Esophagus (tissue), 2 donors: ENCODE data around the gene FOXN3. TPM values are rescaled to one million over a fixed set of nuclear protein-coding genes. Genes with fewer than 3 reads are reported as not detected.

Source experiments
- H3K27ac ChIP-seq, 2 donors: one replicate each; pipeline ENCODE4 v1.5.1; 2013; ENCODE audit warnings: low read depth in 2 of 2, mild to moderate bottlenecking in 2 of 2, inconsistent platforms in 1 of 2, low read length in 1 of 2, moderate library complexity in 1 of 2
- H3K27me3 ChIP-seq, 2 donors: one replicate each; pipeline ENCODE4 v1.6.1; 2013; ENCODE audit warnings: low read length in 2 of 2, control low read depth in 1 of 2, mild to moderate bottlenecking in 1 of 2; ENCODE audit not compliant: insufficient read depth in 2 of 2, control insufficient read depth in 1 of 2
- H3K36me3 ChIP-seq, 2 donors: one replicate each; pipeline ENCODE4 v1.6.1; 2013; ENCODE audit warnings: low read length in 1 of 2; ENCODE audit not compliant: control insufficient read depth in 2 of 2, insufficient read depth in 2 of 2
- H3K4me1 ChIP-seq, 2 donors: one replicate each; pipeline ENCODE4 v1.6.1; 2013; ENCODE audit warnings: low read length in 1 of 2; ENCODE audit not compliant: control insufficient read depth in 2 of 2, insufficient read depth in 2 of 2
- H3K4me3 ChIP-seq, 2 donors: one replicate each; pipeline ENCODE4 v1.5.1; 2013; ENCODE audit warnings: low read length in 2 of 2, mild to moderate bottlenecking in 2 of 2, low read depth in 1 of 2, moderate library complexity in 1 of 2
- H3K9me3 ChIP-seq, 2 donors: one replicate each; pipeline ENCODE4 v1.6.1; 2013; ENCODE audit warnings: mild to moderate bottlenecking in 2 of 2, low read depth in 1 of 2, low read length in 1 of 2, moderate library complexity in 1 of 2; ENCODE audit not compliant: control insufficient read depth in 2 of 2, insufficient read depth in 1 of 2
- WGBS, 2 donors: extraction: QIAGEN DNeasy Blood & Tissue Kit; methylation state at CpG; one replicate each; pipeline ENCODE4 v1.1.7; 2013; 5-methylcytosine and 5-hydroxymethylcytosine counted together
- polyA plus RNA-seq, 2 donors: library from polyadenylated mRNA; stranded (reverse); fragments of 200-250 nt; gene quantifications; one replicate each; pipeline ENCODE4 v1.2.3, GENCODE V29; 2013
- donor health status: healthy with polysubstance abuse.
- donor health status: Bipolar disorder and iron deficiency.

The FOXN3 gene
- polyA plus RNA-seq, 2 donors = 10.3 to 14.1 TPM

GRCh38 chr14:89282191-89282590 lies 134.8 kb downstream of the FOXN3 start:
- Histone ChIP-seq H3K27ac (no peak overlapping the region), H3K4me1 (peaks cover 0 to 2% of the 10 kb centered on the region in 2 donors), H3K36me3 (peaks cover 3 to 6% of the 10 kb centered on the region in 2 donors), H3K9me3 (no peaks in the 10 kb centered on the region), H3K4me3 (no peak overlapping the region), H3K27me3 (no peaks in the 10 kb centered on the region)
- 90 to 95% methylated on average over 4 of the region's 4 CpGs for WGBS, 2 donors

- Histone ChIP-seq H3K36me3 (peaks cover 7% of the 10 kb centered on the region in 2 donors), H3K4me3 (no peak overlapping the region), H3K27ac (no peak overlapping the region), H3K4me1 (peaks cover 0 to 2% of the 10 kb centered on the region in 2 donors), H3K9me3 (no peaks in the 10 kb centered on the region), H3K27me3 (no peaks in the 10 kb centered on the region)
- WGBS, 2 donors = 87 to 93% methylated on average over 10 of the region's 10 CpGs
Observed at GRCh38 chr14:89280600-89280999, 136.4 kb downstream of the FOXN3 start.

GRCh38 chr14:89279649-89280232 lies 137.3 kb downstream of the FOXN3 start:
- Histone ChIP-seq H3K4me1 (peaks cover 0 to 2% of the 10 kb centered on the region in 2 donors), H3K27ac (peak overlapping the region; percentile 27 to 43), H3K27me3 (no peaks in the 10 kb centered on the region), H3K36me3 (peaks cover 7% of the 10 kb centered on the region in 2 donors), H3K4me3 (no peak overlapping the region), H3K9me3 (no peaks in the 10 kb centered on the region)
- WGBS, 2 donors = 68 to 74% methylated on average over 9 of the region's 9 CpGs

- no peak overlapping the region for H3K27ac ChIP-seq
- peaks cover 5 to 7% of the 10 kb centered on the region in 2 donors for H3K36me3 ChIP-seq
- no peak overlapping the region for H3K4me3 ChIP-seq
- 88 to 94% methylated on average over 6 of the region's 6 CpGs for WGBS, 2 donors
- no peaks in the 10 kb centered on the region for H3K9me3 ChIP-seq
- H3K27me3 ChIP-seq = no peaks in the 10 kb centered on the region
- peaks cover 2 to 3% of the 10 kb centered on the region in 2 donors for H3K4me1 ChIP-seq
Observed at GRCh38 chr14:89277203-89277602, 139.8 kb downstream of the FOXN3 start.

GRCh38 chr14:89276424-89276975 lies 140.5 kb downstream of the FOXN3 start:
- Histone ChIP-seq H3K36me3 (peaks cover 5 to 7% of the 10 kb centered on the region in 2 donors), H3K4me1 (peaks cover 2 to 3% of the 10 kb centered on the region in 2 donors), H3K4me3 (no peak overlapping the region), H3K9me3 (no peaks in the 10 kb centered on the region), H3K27ac (no peak overlapping the region), H3K27me3 (no peaks in the 10 kb centered on the region)
- 62 to 76% methylated on average over 3 of the region's 3 CpGs for WGBS, 2 donors

DNA sequence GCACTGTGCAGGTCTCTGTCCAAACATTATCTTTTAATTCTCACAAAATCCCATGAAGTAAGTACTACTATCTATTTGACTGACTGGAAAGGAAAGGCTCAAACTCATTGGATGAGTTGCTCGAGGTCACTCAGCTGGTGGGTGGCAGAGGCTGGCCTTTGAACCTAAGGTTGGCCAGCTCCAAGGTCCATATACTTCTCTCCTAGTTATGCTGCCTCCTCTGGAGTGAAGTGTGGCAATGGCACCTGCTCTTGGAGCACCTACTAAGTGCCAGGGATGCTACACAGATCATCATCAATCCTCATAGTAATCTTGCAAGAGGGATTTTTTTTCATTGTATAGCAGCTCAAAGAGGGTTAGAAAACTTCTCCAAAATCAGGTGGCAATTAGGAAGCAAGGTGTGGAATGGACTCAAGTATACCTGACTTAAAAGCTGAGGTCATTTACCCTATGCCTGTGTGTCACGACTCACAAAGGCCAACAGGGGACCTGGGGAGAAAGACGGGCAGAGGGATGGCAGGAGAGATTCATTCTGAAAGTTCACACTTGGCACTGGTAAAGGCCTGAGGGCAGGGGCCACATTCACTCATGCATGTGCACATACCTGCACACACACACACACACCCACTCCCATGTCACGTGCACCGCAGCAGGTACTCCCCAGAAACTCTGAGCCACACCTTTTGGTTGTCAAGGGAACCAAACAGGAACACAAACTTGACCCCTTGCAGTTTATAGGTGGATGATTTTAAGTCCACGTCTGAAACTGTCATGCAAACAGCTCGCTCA lies 146.4 kb downstream of the FOXN3 start:
- Histone ChIP-seq H3K36me3 (peaks cover 0 to 5% of the 10 kb centered on the region in 2 donors), H3K27me3 (no peaks in the 10 kb centered on the region), H3K27ac (no peak overlapping the region), H3K4me1 (peaks cover 3 to 5% of the 10 kb centered on the region in 2 donors), H3K9me3 (no peaks in the 10 kb centered on the region), H3K4me3 (no peak overlapping the region)
- 43 to 50% methylated on average over 7 of the region's 7 CpGs for WGBS, 2 donors

GRCh38 chr14:89269404-89269803 lies 147.6 kb downstream of the FOXN3 start:
- WGBS, 2 donors = 75 to 84% methylated on average over 6 of the region's 6 CpGs
- Histone ChIP-seq H3K4me3 (no peak overlapping the region), H3K36me3 (peaks cover 0 to 5% of the 10 kb centered on the region in 2 donors), H3K27me3 (no peaks in the 10 kb centered on the region), H3K27ac (no peak overlapping the region), H3K4me1 (peaks cover 3 to 7% of the 10 kb centered on the region in 2 donors), H3K9me3 (no peaks in the 10 kb centered on the region)

DNA sequence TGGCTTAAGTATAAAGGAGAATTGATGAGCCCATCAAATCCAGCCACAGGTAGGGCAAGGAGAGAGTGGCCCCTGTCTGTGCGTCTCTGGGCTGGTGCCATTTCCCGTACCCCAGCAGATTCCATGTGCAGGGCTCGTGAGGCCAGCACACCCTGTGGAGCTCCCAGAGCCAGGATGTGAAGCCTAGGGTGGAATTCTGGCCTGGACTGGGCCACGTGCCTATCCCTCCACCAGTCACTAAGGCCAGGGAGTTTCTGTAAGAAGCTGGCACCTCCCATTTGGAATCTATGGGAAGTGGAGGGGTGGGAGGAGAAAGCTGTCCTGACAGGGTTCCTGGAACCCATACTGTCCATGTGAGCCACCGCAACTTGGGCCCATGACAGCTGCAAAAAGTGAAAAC lies 148.5 kb downstream of the FOXN3 start:
- H3K36me3 ChIP-seq = peaks cover 0 to 5% of the 10 kb centered on the region in 2 donors
- no peak overlapping the region for H3K4me3 ChIP-seq
- no peaks in the 10 kb centered on the region for H3K27me3 ChIP-seq
- no peaks in the 10 kb centered on the region for H3K9me3 ChIP-seq
- H3K4me1 ChIP-seq = peaks cover 3 to 5% of the 10 kb centered on the region in 2 donors
- WGBS, 2 donors = 81 to 82% methylated on average over 5 of the region's 5 CpGs
- H3K27ac ChIP-seq = no peak overlapping the region

GRCh38 chr14:89267656-89268055 lies 149.4 kb downstream of the FOXN3 start:
- Histone ChIP-seq H3K27ac (no peak overlapping the region), H3K4me3 (no peak overlapping the region), H3K4me1 (peaks cover 3 to 5% of the 10 kb centered on the region in 2 donors)

More at GRCh38 chr14:89267656-89268055, 149.4 kb downstream of the FOXN3 start:
- Histone ChIP-seq H3K9me3 (no peaks in the 10 kb centered on the region), H3K27me3 (no peaks in the 10 kb centered on the region), H3K36me3 (peaks cover 0 to 5% of the 10 kb centered on the region in 2 donors)
- WGBS, 2 donors = 86 to 87% methylated on average over 5 of the region's 5 CpGs
